Measurements from ENCODE around the gene FAM168A. TPM values are rescaled to one million over a fixed set of nuclear protein-coding genes. Genes with fewer than 3 reads are reported as not detected.

The FAM168A gene
- total RNA-seq, 4 donors from 2014 or later = 17.9 to 33.2 (median 24.7) TPM

DNA sequence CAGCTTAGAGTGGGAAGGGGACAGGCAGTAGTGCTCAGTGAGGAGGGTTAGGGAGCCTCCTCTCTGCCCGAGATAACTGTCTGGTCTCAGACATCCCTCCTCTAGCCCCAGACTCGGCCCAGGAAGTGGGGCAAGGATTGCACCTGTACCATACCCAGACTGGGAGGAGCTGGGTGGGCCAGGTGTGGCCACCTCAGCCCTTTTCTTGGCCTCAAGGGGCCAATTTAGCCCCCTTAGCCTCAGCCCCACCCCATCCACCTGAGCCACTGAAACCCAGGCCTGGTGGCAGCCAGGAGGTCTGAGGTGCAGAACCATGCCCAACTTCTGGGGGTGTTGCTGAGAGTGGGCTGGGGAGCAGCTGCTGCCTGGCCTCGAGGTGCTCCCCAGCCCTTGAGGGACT lies 215.2 kb downstream of the FAM168A start:
- TF ChIP-seq, protein P1, sequence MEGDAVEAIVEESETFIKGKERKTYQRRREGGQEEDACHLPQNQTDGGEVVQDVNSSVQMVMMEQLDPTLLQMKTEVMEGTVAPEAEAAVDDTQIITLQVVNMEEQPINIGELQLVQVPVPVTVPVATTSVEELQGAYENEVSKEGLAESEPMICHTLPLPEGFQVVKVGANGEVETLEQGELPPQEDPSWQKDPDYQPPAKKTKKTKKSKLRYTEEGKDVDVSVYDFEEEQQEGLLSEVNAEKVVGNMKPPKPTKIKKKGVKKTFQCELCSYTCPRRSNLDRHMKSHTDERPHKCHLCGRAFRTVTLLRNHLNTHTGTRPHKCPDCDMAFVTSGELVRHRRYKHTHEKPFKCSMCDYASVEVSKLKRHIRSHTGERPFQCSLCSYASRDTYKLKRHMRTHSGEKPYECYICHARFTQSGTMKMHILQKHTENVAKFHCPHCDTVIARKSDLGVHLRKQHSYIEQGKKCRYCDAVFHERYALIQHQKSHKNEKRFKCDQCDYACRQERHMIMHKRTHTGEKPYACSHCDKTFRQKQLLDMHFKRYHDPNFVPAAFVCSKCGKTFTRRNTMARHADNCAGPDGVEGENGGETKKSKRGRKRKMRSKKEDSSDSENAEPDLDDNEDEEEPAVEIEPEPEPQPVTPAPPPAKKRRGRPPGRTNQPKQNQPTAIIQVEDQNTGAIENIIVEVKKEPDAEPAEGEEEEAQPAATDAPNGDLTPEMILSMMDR (IDR thresholded peaks at IDR 0.05; ENCODE audit: low read depth) = no peak

DNA sequence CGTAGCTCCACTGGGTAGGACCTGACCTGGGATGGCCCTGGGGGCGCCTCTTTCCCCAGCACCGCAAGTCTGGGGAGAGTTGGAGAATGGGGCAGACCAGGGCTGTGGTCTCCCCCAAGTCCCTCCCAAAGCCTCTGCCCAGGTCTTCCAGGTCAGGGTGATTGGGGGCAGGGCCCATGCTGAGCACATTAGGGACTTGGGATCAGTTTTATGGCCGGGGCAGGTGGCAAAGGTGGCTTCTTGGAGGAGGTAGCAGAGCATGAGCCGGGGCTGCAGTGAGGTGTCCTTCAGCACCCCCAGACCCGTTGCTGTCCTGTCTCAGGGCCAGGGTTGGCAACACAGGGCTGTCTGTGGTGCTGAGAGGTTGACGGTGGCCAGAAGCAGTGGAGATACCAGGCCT lies 215.7 kb downstream of the FAM168A start:
- TF ChIP-seq, protein P1 (IDR thresholded peaks at IDR 0.05; ENCODE audit: low read depth) = no peak

DNA sequence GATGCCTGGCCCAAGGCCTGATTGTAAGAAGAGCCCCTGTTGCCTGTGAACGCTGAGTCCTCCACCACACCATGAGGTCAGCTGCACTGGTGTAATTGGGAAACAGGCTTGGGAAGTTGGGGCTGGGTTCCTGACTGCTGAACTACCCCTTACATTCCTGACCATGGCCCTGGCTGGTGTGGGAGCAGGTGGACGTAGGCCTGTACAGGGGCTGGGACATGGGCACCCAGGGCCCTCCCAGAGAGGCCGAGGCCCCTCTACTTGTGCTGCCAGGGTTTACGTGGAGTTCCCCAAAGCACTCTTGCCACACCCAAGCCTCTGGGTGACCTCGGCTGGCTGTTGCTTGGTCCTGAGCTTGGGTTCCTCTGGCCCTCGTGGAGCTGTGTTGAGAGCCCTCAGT lies 216.3 kb downstream of the FAM168A start:
- TF ChIP-seq, protein P1 (IDR thresholded peaks at IDR 0.05; ENCODE audit: low read depth) = no peak

DNA sequence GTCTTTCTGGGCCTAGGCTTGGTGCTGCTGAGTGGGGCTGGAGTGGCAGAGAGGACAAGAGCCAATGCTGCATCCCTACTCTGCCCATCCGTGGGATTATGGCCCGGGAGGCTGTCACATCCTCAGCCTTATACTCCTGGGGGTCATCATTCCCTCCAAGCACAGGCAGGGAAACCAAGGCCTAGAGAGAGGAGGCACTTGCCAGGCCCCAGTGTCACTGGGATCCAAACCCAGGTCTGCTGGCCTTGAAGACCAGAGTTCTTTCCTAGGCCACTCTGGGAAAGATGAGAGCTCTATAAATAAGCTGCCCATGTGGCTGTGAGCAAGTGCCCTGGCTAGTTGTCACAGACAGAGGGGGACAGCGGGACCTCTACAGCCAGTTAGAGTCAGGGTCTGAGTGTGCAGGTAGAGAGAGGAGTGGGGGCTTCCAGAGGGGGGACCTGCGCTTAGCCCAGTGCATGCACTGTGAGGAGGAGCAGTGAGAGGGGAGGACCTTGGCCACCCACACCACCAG lies 217.0 kb downstream of the FAM168A start:
- TF ChIP-seq, protein P1 (IDR thresholded peaks at IDR 0.05; ENCODE audit: low read depth) = no peak

DNA sequence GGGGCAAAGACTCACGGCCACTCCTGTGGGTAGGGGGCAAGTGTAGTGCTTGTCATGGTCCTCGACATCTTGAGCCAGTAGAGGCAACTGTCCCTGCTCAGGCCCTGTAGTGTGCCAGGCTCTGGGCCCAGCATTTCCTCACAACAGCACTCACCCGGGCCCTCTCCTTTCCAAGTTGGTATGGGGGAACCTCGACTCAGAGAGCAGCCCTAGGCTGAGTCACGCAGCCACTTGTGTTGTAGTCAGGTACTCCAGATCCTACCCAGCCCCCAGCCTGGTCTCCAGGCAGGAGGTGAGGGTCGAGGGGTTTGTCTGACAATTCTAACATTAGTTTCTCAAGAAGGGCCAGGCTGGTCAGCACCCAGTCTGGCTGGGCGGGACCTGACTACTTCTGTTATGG lies 217.6 kb downstream of the FAM168A start:
- TF ChIP-seq, protein P1 (IDR thresholded peaks at IDR 0.05; ENCODE audit: low read depth) = no peak

DNA sequence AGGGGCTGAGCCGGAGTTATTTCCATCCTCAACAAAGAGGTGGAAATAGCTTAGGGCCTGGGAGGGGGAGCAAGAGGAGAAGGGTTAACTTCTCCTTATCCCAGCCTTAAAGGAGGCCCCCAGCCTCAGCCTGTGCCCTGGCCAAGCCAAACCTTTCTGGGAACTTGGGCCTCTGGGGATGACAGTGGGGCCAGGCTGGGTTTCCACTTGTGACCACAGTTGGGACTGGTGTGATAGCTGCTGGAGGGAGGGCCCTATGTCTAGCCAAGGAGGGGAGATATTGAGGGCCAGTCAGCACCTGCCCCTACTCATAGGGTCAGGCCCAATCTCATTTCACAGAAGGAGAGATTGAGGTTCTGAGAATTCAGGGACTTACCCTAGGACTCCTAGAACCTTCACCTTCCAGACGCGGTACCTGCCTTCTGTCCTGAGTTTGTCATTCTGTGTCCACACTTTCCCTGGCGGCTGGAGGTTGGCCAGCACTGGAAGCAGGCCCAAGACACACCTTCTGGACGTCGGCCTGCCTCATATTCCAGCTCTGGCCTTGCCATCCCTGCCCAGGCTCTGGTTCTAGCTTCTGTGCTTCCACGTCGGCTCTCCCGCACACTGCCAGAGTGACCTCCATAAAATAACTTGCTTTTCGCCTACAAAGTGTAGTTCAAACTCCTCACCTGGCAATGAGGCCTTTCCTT lies 218.6 kb downstream of the FAM168A start:
- TF ChIP-seq, protein P1 (IDR thresholded peaks at IDR 0.05; ENCODE audit: low read depth) = no peak

DNA sequence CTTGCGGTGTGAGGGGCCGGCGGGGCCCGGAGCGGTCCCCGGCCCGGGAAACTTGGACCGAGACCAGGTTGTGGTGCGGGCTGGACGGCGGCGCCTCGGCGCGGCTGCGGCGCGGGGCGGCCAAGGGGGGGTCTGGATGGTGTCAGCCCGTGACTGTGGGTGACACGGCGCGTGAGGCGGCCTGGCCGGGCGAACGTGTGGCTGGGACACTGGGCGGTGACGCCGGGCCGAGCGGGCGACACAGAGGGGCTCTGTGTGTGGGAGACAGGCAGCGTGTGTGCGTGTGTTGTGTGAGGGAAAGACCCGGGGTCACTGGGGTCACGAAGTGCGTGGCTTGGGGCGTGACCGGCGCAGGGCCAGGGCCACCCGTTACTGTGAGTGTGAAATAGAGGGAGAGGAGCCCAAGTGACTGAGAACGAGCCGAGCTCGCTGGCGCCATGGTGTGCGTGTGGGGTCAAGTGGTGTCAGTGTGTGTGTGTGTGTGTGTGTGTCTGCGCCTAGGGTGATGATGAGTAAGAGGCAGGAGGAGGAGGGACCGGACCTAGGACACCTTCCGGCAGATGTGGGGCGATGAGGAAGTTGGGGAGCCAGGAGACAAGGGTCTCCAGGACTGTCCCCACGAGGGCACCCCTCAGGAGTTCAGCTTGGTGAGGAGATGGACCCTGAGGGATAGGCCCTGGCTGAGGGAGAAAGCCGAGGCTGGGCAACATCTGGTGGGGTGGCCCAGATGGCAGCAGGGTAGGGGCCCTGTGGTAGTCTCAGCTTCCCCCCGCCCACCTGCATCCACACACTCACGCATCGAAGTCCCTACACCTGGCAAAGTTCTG lies 220.9 kb downstream of the FAM168A start:
- TF ChIP-seq, protein P1 (IDR thresholded peaks at IDR 0.05; ENCODE audit: low read depth) = no peak
